GM19395 (cell line): Measurements from ENCODE around the gene ASB1.
"Not testable (repeated sequence)": the region's sequence is repeated elsewhere in the genome, so short reads cannot be mapped to it uniquely, and the experiment has no call there.

ENCODE experiments used
- ATAC-seq: cut with Tn5 transposase; IDR thresholded peaks from one replicate; pipeline ENCODE4 v1.9.1; 2021; ENCODE audit warnings: mild to moderate bottlenecking, moderate library complexity; ENCODE audit not compliant: unreplicated experiment

Gene ASB1

DNA sequence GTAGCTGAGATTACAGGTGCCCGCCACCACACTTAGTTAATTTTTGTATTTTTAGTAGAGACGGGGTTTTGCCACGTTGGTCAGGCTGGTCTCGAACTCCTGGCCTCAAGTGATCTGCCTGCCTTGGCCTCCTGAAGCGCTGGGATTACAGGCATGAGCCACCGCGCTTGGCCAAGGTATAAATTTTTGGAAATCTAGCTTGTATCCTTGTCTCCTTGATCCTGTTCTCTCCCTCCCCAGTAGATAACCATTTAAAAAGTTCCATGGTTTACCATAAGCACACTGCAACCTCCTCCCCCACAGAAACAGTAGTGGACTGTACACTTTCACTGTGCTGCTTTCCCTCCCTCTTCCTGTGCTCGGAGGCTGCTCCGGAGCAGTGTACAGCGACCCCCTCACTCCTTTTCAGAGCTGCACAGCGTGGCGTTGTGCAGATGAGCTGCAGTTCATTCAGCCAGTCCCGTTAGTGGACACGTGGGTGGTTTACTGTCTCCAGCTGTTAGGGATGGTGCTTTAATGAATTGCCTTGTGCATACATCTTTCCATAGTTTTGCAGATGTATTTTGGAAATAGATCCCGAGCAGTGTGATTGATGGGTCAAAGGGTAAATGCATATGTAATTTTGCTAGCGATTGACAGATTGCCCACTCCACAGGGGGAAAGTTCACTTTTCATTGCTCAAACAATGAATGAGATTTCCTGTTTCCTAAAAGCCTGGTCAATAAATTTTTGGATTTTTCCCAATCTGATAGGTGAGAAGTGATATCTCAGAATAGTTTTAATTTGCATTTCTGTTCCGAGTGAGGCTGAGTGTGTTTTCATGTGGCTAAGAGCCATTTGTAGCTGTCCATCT, 14.8 kb downstream of the ASB1 start:
- ATAC-seq: no peak

DNA sequence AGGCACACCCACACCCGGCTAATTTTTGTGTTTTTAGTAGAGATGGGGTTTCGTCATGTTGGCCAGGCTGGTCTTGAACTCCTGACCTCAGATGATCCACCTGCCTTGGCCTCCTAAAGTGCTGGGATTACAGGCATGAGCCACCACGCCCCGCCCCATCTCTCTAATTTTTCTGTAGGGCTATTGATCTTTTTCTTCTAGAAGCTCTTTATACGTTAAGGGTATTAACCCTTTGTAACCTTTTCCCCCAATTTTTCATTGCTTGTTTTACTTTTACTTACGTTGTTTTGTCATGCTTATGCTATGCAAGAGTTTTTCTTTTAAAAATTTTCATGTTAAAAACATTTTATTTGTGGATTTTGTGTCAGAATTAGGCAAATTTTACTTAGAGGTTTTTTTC, 15.5 kb downstream of the ASB1 start:
- ATAC-seq: not testable (repeated sequence)

DNA sequence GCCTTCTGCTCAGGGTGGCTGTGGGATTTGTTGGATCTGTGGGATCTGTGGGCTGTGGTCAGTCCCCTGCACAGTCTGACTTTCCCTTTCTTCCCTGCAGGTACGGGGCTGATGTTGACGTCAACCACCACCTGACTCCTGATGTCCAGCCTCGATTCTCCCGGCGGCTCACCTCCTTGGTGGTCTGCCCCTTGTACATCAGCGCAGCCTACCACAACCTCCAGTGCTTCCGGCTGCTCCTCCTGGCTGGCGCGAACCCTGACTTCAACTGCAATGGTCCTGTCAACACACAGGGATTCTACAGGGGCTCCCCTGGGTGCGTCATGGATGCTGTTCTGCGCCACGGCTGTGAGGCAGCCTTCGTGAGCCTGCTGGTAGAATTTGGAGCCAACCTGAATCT, 17.5 kb downstream of the ASB1 start:
- ATAC-seq: no peak

DNA sequence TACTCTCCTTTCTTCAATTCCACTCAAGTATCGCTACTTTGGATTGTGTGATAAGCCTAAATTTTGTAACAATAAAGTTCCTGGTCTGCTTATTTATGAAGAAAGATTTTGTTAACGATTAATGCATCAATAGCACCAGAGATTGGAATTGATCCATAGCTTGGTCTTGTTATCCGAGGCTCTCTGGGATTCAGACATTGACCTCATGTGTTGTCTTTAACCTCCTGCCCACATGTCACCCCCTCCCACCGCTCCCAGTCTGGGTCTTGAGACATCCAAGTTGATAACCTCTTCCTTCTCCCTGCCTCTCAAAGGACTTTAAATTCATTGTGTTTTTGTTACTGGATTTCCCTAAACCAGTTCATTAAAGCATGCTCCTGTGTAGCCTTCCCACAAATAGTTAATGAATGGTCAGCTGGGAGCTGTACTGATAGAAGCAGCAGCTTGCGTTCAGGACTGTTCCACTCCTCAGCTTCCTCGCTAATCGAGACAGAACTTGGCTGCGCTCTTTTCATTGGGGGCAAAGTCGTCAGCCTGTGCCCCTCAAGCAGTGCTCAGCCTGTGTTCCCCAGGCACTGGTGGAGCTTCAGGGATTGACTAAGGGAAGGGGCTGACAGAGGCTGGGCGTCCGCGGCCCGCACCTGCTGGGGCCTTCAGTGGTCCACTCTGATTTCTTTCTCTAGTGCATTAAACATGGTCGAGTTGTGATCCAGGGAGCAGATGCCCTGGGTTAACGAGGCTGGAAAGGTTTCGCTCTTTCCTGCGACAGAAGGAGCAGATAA, 18.9 kb downstream of the ASB1 start:
- ATAC-seq: no peak

DNA sequence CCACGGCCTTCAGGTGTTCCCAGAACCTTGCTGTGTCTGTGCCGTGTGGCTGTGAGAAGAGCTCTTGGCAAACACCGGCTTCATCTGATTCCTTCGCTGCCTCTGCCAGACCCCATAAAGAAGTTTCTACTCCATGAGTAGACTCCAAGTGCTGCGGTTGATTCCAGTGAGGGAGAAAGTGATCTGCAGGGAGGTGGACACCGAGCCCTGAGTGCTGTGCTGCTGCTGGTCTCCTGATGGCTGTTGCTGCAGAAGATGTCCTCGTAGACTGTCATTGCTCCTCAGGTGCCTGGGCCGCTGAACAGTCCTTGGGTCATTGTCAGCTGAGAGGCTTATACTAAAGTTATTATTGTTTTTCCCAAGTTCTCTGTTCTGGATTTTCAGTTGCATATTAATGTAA, 19.6 kb downstream of the ASB1 start:
- ATAC-seq: no peak

DNA sequence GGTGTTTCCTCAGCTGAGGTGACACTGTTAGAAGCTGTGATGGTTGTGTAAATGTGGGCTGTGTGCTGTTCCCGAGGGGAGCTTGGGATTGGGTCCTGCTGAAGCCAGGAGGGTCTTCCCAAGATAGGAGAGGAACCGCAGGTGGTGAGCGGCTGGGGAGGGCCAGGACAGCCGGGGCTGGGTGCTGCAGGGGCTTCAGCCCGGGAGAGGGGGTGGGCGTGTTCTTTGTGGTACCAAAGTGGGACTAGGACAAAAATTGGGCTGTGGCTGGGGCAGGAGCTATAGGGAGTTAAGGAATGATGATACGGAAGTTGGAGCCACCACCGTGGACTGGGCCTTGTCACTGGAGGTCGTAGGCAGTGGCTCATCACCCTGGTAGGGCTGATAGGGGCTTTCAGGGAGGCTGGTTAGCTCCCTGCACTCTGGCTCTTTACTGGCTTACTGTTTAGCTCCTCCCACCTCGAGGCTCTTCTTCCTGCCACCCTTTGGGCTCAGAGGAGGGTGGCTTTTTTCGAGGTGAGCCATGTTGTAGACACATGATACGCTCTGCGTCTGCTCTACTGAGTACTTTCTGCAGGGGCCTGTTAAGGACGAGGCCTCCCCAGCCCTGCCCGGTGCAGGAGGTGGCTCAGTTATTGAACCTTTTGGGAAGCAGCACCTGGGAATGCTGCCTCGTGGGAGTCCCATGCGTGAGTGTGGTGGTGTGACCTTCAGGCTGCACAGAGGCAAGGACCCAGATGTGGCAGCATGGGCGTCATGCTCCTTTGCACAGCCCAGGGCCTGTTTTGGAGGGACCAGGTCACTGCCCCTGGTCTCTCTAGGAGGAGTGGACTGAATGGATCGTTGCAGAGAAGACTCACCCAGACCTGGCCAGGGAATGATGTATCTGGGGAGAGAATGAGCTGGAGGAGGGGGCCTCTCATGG, 21.6 kb downstream of the ASB1 start:
- no peak for ATAC-seq

DNA sequence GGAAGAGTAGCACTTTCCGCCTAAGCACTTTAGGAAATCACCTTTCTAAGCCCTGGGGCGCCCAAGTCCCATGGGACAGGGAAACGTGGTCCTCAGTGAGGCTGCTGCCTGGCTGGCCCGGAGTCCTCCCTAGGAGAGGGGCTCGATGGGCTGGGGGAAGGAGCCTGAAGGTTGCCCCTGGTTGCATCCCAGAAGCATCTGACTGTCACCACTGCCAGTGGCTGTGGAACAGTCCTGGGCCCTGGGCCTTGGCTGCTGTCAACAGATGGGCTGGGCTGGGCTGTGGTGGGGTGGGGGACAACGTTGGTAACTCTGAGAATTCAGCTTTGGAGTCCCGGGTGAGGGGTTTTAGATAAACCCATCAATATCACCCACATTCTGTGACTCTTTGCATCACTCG, 22.5 kb downstream of the ASB1 start:
- ATAC-seq: no peak

DNA sequence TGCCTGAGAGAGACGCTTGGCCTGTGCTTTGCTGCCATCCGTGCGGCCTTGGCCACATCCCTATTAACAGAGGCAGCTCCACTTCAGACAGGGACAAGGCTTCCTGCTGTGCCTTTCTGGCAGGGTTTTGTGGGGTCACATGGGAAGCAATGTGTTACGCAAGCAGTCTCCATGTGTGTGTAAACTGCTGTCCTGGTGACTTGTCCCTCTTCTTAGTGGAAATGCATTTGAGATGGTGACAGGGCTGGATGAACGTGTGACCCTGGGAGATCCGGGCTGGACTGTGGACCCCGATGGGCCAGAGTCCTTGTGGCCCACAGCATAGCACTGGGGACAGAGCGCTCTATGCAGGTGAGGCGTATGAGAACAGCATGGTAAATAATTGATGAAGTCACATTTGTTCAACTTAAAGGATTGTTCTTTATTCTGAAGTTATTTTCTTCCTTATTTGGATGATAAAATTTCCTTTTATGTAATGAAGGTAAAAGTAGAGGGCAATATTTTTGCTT, 23.2 kb downstream of the ASB1 start:
- ATAC-seq: no peak

DNA sequence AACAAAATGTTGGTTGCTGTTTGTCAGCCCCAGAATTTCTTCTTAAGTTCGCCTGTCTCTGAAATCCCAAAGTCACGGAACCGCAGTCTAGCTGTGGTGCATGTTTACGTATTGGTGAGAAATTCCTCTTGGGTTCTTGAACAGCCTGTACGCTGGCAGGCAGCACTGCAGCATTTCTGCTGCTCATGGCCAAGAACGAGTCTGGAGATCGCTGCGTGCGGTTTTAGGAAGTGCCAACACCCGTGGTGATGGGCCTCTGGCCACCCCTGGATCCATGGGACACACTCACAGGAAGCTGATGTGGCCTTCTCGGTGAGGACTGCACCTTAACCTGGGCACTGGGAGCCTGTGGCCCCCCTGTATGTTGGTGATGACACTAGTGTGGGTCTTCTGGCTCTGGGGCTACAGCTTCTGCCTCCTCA, 23.7 kb downstream of the ASB1 start:
- no peak for ATAC-seq

DNA sequence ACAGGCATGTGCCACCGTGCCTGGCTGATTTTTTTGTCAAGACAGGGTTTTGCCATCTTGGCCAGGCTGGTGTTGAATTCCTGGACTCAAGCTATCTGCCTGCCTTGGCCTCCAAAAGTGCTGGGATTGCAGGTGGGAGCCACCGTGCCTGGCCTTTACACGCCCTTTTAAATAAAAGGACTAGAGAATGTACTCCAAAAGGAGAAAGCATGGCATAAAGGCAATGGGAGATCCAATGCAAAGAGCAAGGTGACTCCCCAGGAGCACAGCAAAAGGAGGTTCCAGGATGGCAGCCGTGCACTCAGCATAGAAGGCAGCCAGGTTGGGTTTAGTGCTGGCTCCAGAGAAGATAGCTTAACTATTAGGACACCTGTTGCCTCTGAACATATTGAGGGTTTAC, 27.1 kb downstream of the ASB1 start:
- no peak for ATAC-seq

DNA sequence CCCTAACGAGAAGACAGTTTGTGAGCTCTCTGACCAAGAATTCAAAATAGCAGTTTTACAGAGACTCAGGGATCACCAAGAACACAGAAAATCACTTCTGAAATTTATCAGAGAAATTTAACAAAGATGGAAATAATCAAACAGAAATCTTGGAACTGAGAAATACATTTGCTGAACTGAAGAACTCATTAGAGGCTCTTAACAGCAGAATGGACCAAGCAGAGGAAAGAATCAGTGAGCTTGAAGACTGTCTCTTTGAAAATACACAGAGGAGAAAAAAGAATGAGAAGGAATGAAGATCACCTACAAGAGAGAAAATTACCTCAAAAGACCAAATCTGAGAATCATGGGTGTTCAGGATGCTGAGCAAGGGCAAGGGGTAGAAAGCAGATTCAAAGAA, 29.7 kb downstream of the ASB1 start:
- ATAC-seq: no peak

DNA sequence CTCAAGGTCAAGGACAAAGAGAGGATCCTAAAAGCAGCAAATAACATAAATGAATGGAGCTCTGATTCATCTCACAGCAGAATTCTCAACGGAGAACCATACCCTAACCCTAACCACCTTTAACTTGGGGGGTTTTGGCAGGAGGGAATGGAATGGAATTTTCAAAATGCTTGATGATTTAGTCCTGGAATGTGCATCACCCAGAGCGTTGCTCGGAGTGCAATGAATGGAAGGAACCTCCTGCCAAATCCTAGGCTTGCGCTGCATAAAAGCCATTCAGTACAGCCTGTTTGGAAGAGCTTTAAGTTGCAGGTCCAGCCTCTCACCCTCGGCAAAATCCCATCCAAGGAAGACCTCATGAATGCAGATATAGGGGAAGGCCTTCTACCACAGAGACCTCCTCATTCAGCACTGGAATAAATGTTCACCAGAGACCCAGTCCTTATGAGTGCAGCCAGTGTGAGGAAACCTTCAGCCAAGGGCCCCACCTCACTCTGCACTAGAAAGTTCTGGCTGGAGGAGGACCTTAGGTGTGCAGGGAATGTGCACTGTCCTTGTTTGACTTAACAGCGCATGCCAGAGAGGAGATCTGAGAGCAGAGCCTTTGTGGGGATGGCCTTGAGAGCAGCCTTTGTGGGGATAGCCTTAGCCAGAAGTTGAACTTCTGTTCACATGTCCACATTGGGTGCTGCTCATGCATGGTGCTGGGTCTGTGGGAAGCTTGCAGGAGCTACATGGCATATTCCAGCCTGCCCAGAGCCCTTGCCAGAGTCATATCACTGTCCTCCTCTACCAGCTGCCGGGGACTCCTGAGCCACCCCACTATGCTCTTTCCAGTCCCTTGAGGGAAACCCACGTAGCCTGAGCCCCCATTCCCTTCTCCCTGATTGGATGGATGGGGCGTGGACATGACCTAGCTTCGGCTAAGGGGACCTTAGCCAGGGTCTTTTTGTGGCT, 30.5 kb downstream of the ASB1 start:
- no peak for ATAC-seq

DNA sequence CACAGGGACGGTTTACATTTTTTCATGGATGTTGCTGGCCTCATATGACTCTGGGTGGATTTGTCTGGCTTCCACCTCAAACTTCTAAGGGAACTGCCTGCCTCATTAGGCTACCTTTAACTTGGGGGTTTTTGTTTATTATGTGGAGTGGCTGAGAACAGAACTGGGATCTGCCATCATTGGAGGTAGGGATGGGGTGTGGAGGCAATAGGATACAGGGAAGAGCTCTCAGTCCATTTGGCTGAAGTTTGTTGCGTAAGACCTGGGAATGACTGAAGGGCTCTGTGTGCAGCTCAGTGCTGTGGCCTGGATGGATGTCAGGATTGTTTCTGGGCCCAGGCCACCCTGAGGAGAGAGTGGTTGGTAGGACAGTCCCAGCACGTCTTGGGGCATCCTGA, 31.2 kb downstream of the ASB1 start:
- no peak for ATAC-seq

DNA sequence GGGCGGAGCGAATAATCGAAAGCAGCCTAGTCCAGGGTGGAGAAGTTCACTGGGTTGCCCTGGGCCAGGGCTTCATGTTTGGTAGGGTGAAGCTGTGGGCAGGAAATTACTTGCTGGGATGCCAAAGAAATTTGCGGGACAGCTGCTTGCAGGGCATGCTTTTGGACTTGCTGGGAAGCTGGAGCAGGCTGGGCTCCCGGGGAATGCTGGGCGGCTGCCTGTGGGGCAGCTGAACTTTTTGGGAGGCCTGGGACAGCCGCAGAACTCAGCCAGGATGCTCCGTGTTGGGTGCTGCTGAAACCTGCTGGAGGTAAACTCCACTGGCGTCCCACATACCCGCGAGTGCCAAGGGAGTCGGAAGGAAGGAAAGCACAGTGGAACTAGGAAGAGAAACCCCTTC, 31.9 kb downstream of the ASB1 start:
- ATAC-seq: no peak

DNA sequence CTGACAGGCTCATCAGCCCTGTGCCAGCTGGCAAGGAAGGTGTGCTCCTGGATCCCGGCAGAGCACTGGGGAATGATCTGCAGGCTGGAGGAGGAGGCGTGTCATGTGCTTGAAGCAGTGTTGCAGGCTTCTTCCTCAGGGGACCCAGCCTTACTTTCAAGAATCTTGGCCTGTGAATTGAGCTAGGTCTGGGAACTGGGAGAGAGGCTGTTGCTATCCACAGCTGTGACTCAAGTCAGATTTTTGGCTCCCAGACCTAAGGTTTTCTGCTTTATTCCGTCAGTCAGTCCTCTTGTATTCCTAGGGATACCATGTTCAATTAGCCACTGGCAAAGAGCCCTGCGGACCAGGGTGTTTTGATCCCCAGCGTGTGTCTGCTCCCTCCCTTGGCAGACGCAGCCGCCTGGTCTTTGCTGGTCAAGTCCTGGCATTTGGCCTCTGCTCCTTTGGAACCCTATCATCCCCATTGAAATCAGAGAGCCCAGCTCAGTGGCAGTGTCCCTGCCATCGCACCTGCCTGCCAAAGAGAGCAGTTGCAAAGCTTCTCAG, 32.4 kb downstream of the ASB1 start:
- ATAC-seq: no peak

DNA sequence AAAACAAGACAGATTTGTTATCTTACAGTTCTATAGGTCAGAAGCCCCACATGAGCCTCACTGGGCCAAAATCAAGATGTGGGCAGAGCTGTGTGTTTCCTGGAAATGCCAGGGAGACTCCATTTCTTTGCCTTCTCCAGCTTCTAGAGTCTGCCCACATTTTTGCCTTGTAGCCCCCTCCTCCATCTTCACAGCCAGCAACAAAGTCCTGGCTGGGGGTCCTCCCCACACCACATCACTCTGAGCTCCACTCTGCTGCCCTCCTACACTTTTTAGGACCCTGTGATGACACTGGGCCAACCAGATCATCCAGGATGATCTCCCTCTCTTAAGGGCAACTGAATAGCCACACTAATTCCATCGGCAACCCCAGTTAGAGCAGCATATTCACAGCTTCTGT, 34.3 kb downstream of the ASB1 start:
- ATAC-seq: no peak

DNA sequence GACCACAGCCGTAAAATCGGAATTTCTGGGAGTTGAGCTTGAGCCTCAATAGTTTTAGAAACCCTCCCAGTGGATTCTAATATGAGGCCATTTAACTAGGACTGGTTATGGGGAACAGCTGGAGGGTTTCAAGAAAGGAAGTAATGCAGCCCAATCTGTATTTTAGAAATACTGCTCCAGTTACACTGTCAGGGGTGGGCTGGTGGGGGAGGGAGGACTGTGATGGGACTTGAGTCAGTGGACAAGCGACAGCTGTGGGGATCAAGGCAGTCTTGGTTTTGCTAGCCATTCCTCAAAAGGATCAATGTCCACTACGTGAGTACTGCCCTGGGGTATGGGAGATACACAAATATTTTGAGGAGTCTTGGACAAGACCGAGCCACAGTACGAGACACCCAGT, 34.8 kb downstream of the ASB1 start:
- no peak for ATAC-seq

DNA sequence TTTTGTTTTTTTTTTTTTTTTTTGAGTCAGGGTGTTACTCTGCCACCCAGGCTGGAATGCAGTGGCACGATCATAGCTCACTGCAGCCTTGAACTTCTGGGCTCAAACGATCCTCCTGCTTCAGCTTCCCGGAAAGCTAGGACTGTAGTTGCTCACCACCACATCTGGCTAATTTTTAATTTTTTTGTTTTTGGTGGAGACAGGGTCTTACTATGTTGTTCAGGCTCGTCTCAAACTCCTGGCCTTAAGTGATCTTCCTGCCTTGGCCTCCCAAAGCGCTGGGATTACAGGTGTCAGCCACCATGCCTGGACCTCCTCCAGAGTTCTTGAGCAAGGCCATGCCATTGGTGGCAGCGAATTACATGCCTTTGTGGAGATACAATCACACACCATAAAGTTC, 35.2 kb downstream of the ASB1 start:
- ATAC-seq: no peak

DNA sequence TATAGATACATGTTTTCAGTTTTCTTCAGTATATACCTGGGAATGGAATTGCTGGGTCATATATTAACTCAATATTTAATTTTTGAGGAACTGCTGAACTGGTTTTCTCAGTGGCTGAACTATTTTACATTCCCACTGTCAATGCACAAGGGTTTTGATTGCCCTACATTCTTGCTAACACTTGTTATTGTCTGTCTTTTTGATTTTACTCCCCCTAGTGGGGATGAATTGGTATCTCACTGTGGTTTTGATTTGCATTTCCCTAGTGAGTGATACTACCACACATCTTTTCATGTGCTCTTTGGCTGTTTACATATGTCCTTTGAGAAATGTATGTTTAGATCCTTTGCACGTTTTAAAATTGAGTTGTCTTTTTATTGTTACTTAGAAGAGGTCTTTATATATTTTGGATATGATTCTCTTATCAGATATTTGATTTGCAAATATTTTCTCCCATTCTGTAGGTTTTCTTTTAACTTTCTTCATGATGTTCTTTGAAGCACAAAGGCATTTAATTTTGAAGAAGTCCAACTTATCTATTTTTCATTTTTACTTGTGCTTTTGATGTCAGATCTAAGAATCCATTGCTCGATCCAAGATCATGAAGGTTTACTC, 36.2 kb downstream of the ASB1 start:
- no peak for ATAC-seq
